ENCODE results near the gene NEAT1.

- peak; percentile 83 to 89 (median 83) for TF ChIP-seq POLR2A (IDR thresholded peaks at IDR 0.05)
- TF ChIP-seq, protein P1, sequence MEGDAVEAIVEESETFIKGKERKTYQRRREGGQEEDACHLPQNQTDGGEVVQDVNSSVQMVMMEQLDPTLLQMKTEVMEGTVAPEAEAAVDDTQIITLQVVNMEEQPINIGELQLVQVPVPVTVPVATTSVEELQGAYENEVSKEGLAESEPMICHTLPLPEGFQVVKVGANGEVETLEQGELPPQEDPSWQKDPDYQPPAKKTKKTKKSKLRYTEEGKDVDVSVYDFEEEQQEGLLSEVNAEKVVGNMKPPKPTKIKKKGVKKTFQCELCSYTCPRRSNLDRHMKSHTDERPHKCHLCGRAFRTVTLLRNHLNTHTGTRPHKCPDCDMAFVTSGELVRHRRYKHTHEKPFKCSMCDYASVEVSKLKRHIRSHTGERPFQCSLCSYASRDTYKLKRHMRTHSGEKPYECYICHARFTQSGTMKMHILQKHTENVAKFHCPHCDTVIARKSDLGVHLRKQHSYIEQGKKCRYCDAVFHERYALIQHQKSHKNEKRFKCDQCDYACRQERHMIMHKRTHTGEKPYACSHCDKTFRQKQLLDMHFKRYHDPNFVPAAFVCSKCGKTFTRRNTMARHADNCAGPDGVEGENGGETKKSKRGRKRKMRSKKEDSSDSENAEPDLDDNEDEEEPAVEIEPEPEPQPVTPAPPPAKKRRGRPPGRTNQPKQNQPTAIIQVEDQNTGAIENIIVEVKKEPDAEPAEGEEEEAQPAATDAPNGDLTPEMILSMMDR (IDR thresholded peaks at IDR 0.05), result peak; percentile 56 to 97 (median 91)
Observed at GRCh38 chr11:65382033-65382803, 40.4 kb upstream of the NEAT1 start, which contains the start of gene SLC25A45.

Data from body of pancreas (tissue), 4 donors.